LNCaP clone FGC (cell line): Measurements from ENCODE around the gene KRTAP10-4.
"Not testable (repeated sequence)": the region's sequence is repeated elsewhere in the genome, so short reads cannot be mapped to it uniquely, and the experiment has no call there.

Experiments
- DNase-seq: peaks from one replicate; pipeline ENCODE4 v3.0.0-alpha.2; 2011; ENCODE audit warnings: low read depth
- H3K4me3 ChIP-seq: 2 replicates; pipeline ENCODE4 v1.5.1; 2011; ENCODE audit warnings: mild to moderate bottlenecking, low read depth, low read length, control low read depth
- CTCF ChIP-seq: IDR thresholded peaks from 2 replicates; pipeline ENCODE4 v1.5.1; 2012; ENCODE audit warnings: mild to moderate bottlenecking; ENCODE audit not compliant: control insufficient read depth, insufficient read depth; ENCODE audit errors: extremely low read depth

Gene KRTAP10-4

GRCh38 chr21:44552136-44552535 lies 21.4 kb upstream of the KRTAP10-4 start:
- H3K4me3 ChIP-seq, result no peak overlapping the region
- no peak for DNase-seq
- TF ChIP-seq CTCF, result no peak

- no peak for TF ChIP-seq CTCF
- no peak for DNase-seq
- H3K4me3 ChIP-seq, result no peak overlapping the region
These were observed 20.8 kb upstream of the KRTAP10-4 start for GRCh38 chr21:44552681-44553080.

GRCh38 chr21:44555200-44555875 lies 18.2 kb upstream of the KRTAP10-4 start:
- no peak overlapping the region for H3K4me3 ChIP-seq
- DNase-seq, result no peak
- no peak for TF ChIP-seq CTCF

- no peak overlapping the region for H3K4me3 ChIP-seq
- no peak for TF ChIP-seq CTCF
- DNase-seq, result no peak
These were observed 16.6 kb upstream of the KRTAP10-4 start for GRCh38 chr21:44556879-44557278.

- TF ChIP-seq CTCF, result no peak
- no peak overlapping the region for H3K4me3 ChIP-seq
- DNase-seq, result no peak
These were observed 15.8 kb upstream of the KRTAP10-4 start for GRCh38 chr21:44557491-44558328.

GRCh38 chr21:44558329-44558675 lies 15.2 kb upstream of the KRTAP10-4 start:
- H3K4me3 ChIP-seq, DNase-seq: not testable (repeated sequence)

GRCh38 chr21:44558695-44559094 lies 14.8 kb upstream of the KRTAP10-4 start, which contains the start of gene KRTAP10-3:
Gene KRTAP10-3, minus strand, starts transcription at chr21:44558795. Its CDS starts 80 bp downstream, at chr21:44558715.
- no peak within 1 kb of the TSS for H3K4me3 ChIP-seq
- no peak for DNase-seq
- no peak for TF ChIP-seq CTCF
